A673 (cell line): ENCODE results near the gene STX4.

ENCODE experiments used
- CTCF ChIP-seq: fragments of 300-800, 200-600 bp; sonication (generic); conservative IDR thresholded peaks from 2 replicates; pipeline ENCODE4 v1.5.1; 2017; ENCODE audit warnings: low read depth, mild to moderate bottlenecking, antibody characterized with exemption, low read length, moderate library complexity, mixed read lengths
- EZH2 ChIP-seq: fragments of 200-600 bp; sonication (generic); IDR thresholded peaks from 2 replicates; pipeline ENCODE4 v1.6.1; 2017; ENCODE audit warnings: borderline replicate concordance, low read depth, mild to moderate bottlenecking, mixed read lengths, antibody characterized with exemption, low read length; ENCODE audit not compliant: poor library complexity, severe bottlenecking

GRCh38 chr16:31086629-31086906, 53.2 kb downstream of the STX4 start:
- TF ChIP-seq CTCF (no peak), EZH2 (no peak)
